Measurements from ENCODE around the gene ATP6AP1.

- TF ChIP-seq REST (tag by site-specific recombination; IDR thresholded peaks at IDR 0.05) (no peak), ZNF792 (tag by site-specific recombination; IDR thresholded peaks at IDR 0.05) (no peak), CTCF (tag by site-specific recombination; IDR thresholded peaks at IDR 0.05) (no peak)
These were observed 25.3 kb upstream of the ATP6AP1 start for GRCh38 chrX:154403192-154403591.
